BJ (cell line): ENCODE data around the gene SYT3. TPM values are rescaled to one million over a fixed set of nuclear protein-coding genes. Genes with fewer than 3 reads are reported as not detected.

ENCODE experiments used
- CTCF ChIA-PET: fragments of 350-600 bp; formaldehyde crosslinking; extraction: SDS; loops from one replicate; lab custom pipeline; 2021; ENCODE audit warnings: antibody characterized with exemption, inconsistent platforms; lab: Yijun Ruan, JAX
- POLR2A ChIA-PET: fragments of 300-600 bp; sonication (Branson Sonifier 250); formaldehyde crosslinking; extraction: SDS; loops from one replicate; lab custom pipeline; 2021; ENCODE audit warnings: antibody characterized with exemption; lab: Charles Lee
- DNase-seq: peaks from one replicate; pipeline ENCODE4 v3.0.0-alpha.2; 2011; ENCODE audit warnings: low read depth
- H3K27me3 ChIP-seq: 2 replicates; pipeline ENCODE4 v1.6.0; 2011; ENCODE audit warnings: low read length; ENCODE audit not compliant: control insufficient read depth, insufficient read depth
- H3K36me3 ChIP-seq: 2 replicates; pipeline ENCODE4 v1.5.1; 2011; ENCODE audit warnings: low read length; ENCODE audit not compliant: control insufficient read depth, insufficient read depth
- H3K4me3 ChIP-seq: 2 replicates; pipeline ENCODE4 v1.5.1; 2011; ENCODE audit warnings: low read depth, mild to moderate bottlenecking, control low read depth, low read length
- polyA plus RNA-seq: library from polyadenylated mRNA; depleted of rRNA; stranded (reverse); fragments of >200 nt; gene quantifications from 2 replicates; pipeline ENCODE4 v1.2.3, GENCODE V29; 2011
- TF ChIP-seq, protein P1 (sequence below): IDR thresholded peaks from 2 replicates; pipeline ENCODE4 v1.5.1; 2011; ENCODE audit warnings: low read depth, mild to moderate bottlenecking, control low read depth, inconsistent platforms, low read length, moderate library complexity; ENCODE audit not compliant: insufficient read depth

SYT3 gene
- polyA plus RNA-seq, 1 experiment, result 0.11 TPM

DNA sequence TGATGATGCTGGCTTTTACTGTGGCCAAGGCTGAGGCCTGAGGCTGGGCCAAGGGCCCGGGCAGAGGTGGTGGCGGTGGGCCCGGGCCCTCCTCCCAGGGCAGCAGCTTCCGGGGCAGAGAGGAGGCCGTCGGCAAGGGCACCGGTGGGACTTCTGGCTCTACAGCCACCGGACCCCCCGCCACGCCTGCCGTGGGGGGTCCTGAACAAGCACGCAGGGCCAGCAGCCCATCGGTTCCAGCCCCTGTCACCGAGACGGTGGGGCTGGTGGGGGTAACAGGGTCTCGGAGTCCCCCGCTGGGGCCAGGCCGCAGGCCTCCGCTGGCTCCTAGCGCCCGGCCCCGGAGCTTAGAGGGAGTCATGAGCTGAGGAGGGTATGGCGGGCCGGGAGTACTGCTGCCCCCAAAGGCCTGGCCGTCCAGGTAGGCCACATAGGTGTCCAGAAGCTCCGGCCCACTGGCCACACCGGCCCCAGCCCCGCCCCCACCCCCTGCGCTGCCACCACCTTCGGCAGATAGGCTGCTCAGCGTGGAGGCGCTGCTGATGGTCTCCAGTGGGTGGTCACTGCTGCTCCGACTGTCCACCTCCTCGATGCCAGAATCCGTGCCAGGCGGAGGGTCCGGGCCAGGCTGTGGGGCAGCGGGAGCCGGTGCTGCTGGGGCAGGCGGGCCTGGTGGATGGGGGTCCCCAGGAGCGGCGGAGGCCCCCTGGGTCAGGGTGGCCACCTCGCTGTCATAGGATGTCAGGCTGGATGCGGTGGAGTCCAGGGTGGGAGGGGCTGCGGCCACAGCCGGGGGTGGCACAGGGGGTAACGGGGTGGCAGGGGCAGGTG lies 26.9 kb upstream of the SYT3 start:
- no peak for DNase-seq
- ChIA-PET CTCF (interaction anchor here (1.5 kb wide), 2 partner anchors 36 to 255 kb away, joined by 3 to 4 read pairs; no protein-coding TSS in a partner anchor), POLR2A (no interaction called here)
- Histone ChIP-seq H3K27me3 (peaks cover 16% of the 10 kb centered on the region), H3K4me3 (no peak overlapping the region), H3K36me3 (no peaks in the 10 kb centered on the region)
- TF ChIP-seq, protein P1, sequence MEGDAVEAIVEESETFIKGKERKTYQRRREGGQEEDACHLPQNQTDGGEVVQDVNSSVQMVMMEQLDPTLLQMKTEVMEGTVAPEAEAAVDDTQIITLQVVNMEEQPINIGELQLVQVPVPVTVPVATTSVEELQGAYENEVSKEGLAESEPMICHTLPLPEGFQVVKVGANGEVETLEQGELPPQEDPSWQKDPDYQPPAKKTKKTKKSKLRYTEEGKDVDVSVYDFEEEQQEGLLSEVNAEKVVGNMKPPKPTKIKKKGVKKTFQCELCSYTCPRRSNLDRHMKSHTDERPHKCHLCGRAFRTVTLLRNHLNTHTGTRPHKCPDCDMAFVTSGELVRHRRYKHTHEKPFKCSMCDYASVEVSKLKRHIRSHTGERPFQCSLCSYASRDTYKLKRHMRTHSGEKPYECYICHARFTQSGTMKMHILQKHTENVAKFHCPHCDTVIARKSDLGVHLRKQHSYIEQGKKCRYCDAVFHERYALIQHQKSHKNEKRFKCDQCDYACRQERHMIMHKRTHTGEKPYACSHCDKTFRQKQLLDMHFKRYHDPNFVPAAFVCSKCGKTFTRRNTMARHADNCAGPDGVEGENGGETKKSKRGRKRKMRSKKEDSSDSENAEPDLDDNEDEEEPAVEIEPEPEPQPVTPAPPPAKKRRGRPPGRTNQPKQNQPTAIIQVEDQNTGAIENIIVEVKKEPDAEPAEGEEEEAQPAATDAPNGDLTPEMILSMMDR, result no peak

- no peak overlapping the region for H3K4me3 ChIP-seq
- no peaks in the 10 kb centered on the region for H3K36me3 ChIP-seq
- peaks cover 13% of the 10 kb centered on the region for H3K27me3 ChIP-seq
- ChIA-PET CTCF (no interaction called here), POLR2A (interaction anchor here (0.6 kb wide), 1 partner anchor 59 kb away, joined by 10 read pairs; no protein-coding TSS in a partner anchor)
- DNase-seq, result no peak
- TF ChIP-seq, protein P1, result no peak
Measured at GRCh38 chr19:50664204-50664603, 24.5 kb upstream of the SYT3 start.

DNA sequence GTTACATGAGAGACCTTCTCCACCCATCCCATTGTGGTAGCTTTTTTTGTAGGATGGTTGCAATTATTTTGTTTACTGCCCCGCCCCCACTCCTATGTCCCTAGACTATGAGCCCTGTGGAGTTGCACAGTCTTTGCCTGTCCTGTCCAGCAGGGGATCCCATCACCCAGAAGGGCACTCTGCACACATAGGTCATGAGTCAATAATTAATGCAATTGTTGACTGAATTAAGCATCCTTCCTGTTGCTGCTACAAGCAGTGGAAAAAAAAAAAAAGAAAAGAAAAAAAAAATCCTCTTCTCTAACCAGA lies 23.8 kb upstream of the SYT3 start:
- POLR2A ChIA-PET, result interaction anchor here (0.6 kb wide), 1 partner anchor 59 kb away, joined by 10 read pairs; no protein-coding TSS in a partner anchor
- Histone ChIP-seq H3K36me3 (no peaks in the 10 kb centered on the region), H3K27me3 (peaks cover 12% of the 10 kb centered on the region), H3K4me3 (no peak overlapping the region)
- DNase-seq, result no peak
- TF ChIP-seq, protein P1, result peak; percentile 18; the same call in 1 of the 2 replicates
- CTCF ChIA-PET, result no interaction called here

GRCh38 chr19:50662651-50663481 lies 23.2 kb upstream of the SYT3 start:
- CTCF ChIA-PET, result no interaction called here
- no peak for DNase-seq
- Histone ChIP-seq H3K36me3 (no peaks in the 10 kb centered on the region), H3K4me3 (no peak overlapping the region), H3K27me3 (peaks cover 12% of the 10 kb centered on the region)
- POLR2A ChIA-PET, result no interaction called here
- TF ChIP-seq, protein P1, result no peak
